HepG2 (cell line): Measurements from ENCODE around the gene TLK1.

Experiments used
- STAT5B ChIP-seq: sonication (generic); formaldehyde crosslinking; IDR thresholded peaks from 2 replicates; pipeline ENCODE4 v1.4.0; 2020; ENCODE audit warnings: missing genetic modification reagents
- ZFP41 ChIP-seq: sonication (generic); formaldehyde crosslinking; IDR thresholded peaks from 2 replicates; pipeline ENCODE4 v1.4.0; 2020; ENCODE audit warnings: mild to moderate bottlenecking, missing genetic modification reagents, borderline replicate concordance
- ZNF530 ChIP-seq: sonication (generic); formaldehyde crosslinking; IDR thresholded peaks from 2 replicates; pipeline ENCODE4 v1.5.0; 2020; ENCODE audit warnings: low read depth, mild to moderate bottlenecking, missing genetic modification reagents
- TF ChIP-seq, protein P1 (sequence below): sonication (generic); formaldehyde crosslinking; IDR thresholded peaks from 2 replicates; pipeline ENCODE4 v1.5.0; 2020; ENCODE audit warnings: mild to moderate bottlenecking, missing genetic modification reagents, moderate library complexity

DNA sequence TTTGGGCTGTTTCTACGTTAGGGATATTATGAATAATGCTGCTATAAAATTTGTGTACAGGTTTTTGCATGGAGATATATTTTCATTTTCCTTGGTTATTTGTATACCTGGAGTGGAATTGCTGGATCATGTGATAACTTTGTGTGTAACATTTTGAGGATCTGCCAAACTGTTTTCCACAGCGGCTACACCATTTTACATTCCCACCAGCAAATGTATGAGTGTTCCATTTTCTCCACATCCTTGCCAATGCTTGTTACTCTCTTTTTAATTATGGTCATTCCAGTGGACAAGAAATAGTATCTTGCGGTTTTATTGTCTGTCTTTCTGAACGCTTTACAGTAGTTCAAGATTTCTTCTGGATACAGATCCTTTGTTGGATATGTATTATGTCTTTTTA, 218.1 kb downstream of the TLK1 start:
- TF ChIP-seq ZFP41 (CRISPR knock-in tag) (no peak), STAT5B (no peak), ZNF530 (CRISPR knock-in tag) (no peak)
- TF ChIP-seq, protein P1, sequence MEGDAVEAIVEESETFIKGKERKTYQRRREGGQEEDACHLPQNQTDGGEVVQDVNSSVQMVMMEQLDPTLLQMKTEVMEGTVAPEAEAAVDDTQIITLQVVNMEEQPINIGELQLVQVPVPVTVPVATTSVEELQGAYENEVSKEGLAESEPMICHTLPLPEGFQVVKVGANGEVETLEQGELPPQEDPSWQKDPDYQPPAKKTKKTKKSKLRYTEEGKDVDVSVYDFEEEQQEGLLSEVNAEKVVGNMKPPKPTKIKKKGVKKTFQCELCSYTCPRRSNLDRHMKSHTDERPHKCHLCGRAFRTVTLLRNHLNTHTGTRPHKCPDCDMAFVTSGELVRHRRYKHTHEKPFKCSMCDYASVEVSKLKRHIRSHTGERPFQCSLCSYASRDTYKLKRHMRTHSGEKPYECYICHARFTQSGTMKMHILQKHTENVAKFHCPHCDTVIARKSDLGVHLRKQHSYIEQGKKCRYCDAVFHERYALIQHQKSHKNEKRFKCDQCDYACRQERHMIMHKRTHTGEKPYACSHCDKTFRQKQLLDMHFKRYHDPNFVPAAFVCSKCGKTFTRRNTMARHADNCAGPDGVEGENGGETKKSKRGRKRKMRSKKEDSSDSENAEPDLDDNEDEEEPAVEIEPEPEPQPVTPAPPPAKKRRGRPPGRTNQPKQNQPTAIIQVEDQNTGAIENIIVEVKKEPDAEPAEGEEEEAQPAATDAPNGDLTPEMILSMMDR = no peak
